A549 (cell line): ENCODE results near the gene PDZD4. TPM values are rescaled to one million over a fixed set of nuclear protein-coding genes. Genes with fewer than 3 reads are reported as not detected.

ENCODE experiments used
- ATAC-seq, 2 experiments: fragments of 200-7000 bp in 1 of 2; fragments of >200 bp in 1 of 2; cut with Nextera tagmentation in 1 of 2; cut with Tn5 transposase in 1 of 2; 3 replicates each; pipeline versions ENCODE4 v1.8.0 to v1.9.1; 2018 to 2020; ENCODE audit warnings: mild to moderate bottlenecking in 1 of 2, moderate library complexity in 1 of 2
- CTCF ChIA-PET: fragments of 300-600 bp; sonication (Branson Sonifier 250); formaldehyde crosslinking; extraction: SDS; loops from one replicate; lab custom pipeline; 2021; ENCODE audit warnings: antibody characterized with exemption, inconsistent platforms; lab: Yijun Ruan, JAX
- POLR2A ChIA-PET: fragments of 350-600 bp; formaldehyde crosslinking; extraction: SDS; loops from one replicate; lab custom pipeline; 2021; ENCODE audit warnings: antibody characterized with exemption, inconsistent platforms; lab: Yijun Ruan, JAX
- DNase-seq, 2 experiments: peaks; one replicate each; pipeline versions ENCODE4 v3.0.0 to v3.0.0-alpha.2; 2011 to 2016; ENCODE audit warnings: low read depth in 1 of 2, low spot score in 1 of 2
- FAIRE-seq: peaks from 2 replicates; lab custom pipeline; 2011; peaks lifted over from hg19 to GRCh38; lab: Jason Lieb, UNC
- H3K27ac ChIP-seq, 2 experiments: fragments of >200 bp; sonication (Bioruptor Twin); formaldehyde crosslinking; 3 replicates each; pipeline ENCODE4 v1.5.1; 2016 to 2017
- H3K4me1 ChIP-seq: fragments of >200 bp; sonication (Bioruptor Twin); formaldehyde crosslinking; 3 replicates; pipeline ENCODE4 v1.6.1; 2016
- H3K4me2 ChIP-seq: fragments of >200 bp; sonication (Bioruptor Twin); formaldehyde crosslinking; 3 replicates; pipeline ENCODE4 v1.6.1; 2016
- H3K4me3 ChIP-seq: fragments of >200 bp; sonication (Bioruptor Twin); formaldehyde crosslinking; 3 replicates; pipeline ENCODE4 v1.5.1; 2016
- H3K9me3 ChIP-seq: fragments of >200 bp; sonication (Bioruptor Twin); formaldehyde crosslinking; 3 replicates; pipeline ENCODE4 v1.6.1; 2016
- BCL3 ChIP-seq: fragments of >200 bp; sonication (Bioruptor Twin); formaldehyde crosslinking; IDR thresholded peaks from 3 replicates; pipeline ENCODE4 v1.6.1; 2016
- CEBPB ChIP-seq, 2 experiments: fragments of >200 bp in 1 of 2; sonication (Bioruptor Twin) in 1 of 2; formaldehyde crosslinking in 1 of 2; IDR thresholded peaks; 2 replicates each; pipeline ENCODE4 v1.6.1; 2012 to 2016
- CHD4 ChIP-seq: fragments of 200-600 bp; sonication (generic); IDR thresholded peaks from 2 replicates; pipeline ENCODE4 v1.6.1; 2016; ENCODE audit warnings: antibody characterized with exemption, mild to moderate bottlenecking, borderline replicate concordance
- E2F6 ChIP-seq: IDR thresholded peaks from 2 replicates; pipeline ENCODE4 v1.6.1; 2012; ENCODE audit warnings: low read depth, borderline replicate concordance
- EP300 ChIP-seq, 2 experiments: fragments of >200 bp; sonication (Bioruptor Twin); formaldehyde crosslinking; IDR thresholded peaks; 2 replicates in 1 of 2; 3 replicates in 1 of 2; pipeline ENCODE4 v1.6.1; 2016 to 2017
- FOSL2 ChIP-seq, 2 experiments: fragments of 450-650 bp in 1 of 2; fragments of >200 bp in 1 of 2; sonication (Bioruptor Twin) in 1 of 2; formaldehyde crosslinking; IDR thresholded peaks; 2 replicates each; pipeline versions ENCODE4 v1.5.0 to v1.6.1; 2016 to 2020; ENCODE audit warnings: mild to moderate bottlenecking in 1 of 2, moderate library complexity in 1 of 2
- HDAC2 ChIP-seq: fragments of 200-600 bp; sonication (generic); IDR thresholded peaks from 2 replicates; pipeline ENCODE4 v1.6.1; 2016
- HOXA7 ChIP-seq: fragments of 250-450 bp; sonication (Bioruptor Pico); IDR thresholded peaks from 2 replicates; pipeline ENCODE4 v1.5.0; 2020; ENCODE audit warnings: mild to moderate bottlenecking, moderate library complexity
- HOXB13 ChIP-seq: fragments of 250-450 bp; sonication (Bioruptor Pico); IDR thresholded peaks from 2 replicates; pipeline ENCODE4 v1.5.0; 2020; ENCODE audit warnings: low read depth, mild to moderate bottlenecking, moderate library complexity
- JUNB ChIP-seq: fragments of >200 bp; sonication (Bioruptor Twin); formaldehyde crosslinking; IDR thresholded peaks from 2 replicates; pipeline ENCODE4 v1.6.1; 2016
- KDM5A ChIP-seq: fragments of 200-600 bp; sonication (generic); IDR thresholded peaks from 2 replicates; pipeline ENCODE4 v1.6.1; 2016; ENCODE audit warnings: antibody characterized with exemption, mild to moderate bottlenecking
- MAFK ChIP-seq: fragments of 450-650 bp; IDR thresholded peaks from 2 replicates; pipeline ENCODE4 v1.6.1; 2014; ENCODE audit not compliant: partially characterized antibody
- NFE2L2 ChIP-seq: fragments of 150-350 bp; conservative IDR thresholded peaks from 2 replicates; pipeline ENCODE4 v1.6.1; 2014; ENCODE audit warnings: low read length
- POLR2A ChIP-seq: IDR thresholded peaks from 2 replicates; pipeline ENCODE4 v1.6.1; 2012; ENCODE audit warnings: mild to moderate bottlenecking, low read length
- POLR2AphosphoS2 ChIP-seq: conservative IDR thresholded peaks from 2 replicates; pipeline ENCODE4 v1.6.1; 2012; ENCODE audit warnings: low read length, improper control_type of control experiment, inconsistent platforms
- RCOR1 ChIP-seq: fragments of 150-350 bp; IDR thresholded peaks from 2 replicates; pipeline ENCODE4 v1.6.1; 2014; ENCODE audit warnings: antibody characterized with exemption, low read length, low read depth
- RFX5 ChIP-seq: fragments of 450-650 bp; IDR thresholded peaks from 2 replicates; pipeline ENCODE4 v1.7.1; 2014; ENCODE audit warnings: antibody characterized with exemption, mild to moderate bottlenecking, moderate library complexity
- SREBF2 ChIP-seq: fragments of 450-650 bp; IDR thresholded peaks from 2 replicates; pipeline ENCODE4 v1.6.1; 2014; ENCODE audit warnings: mild to moderate bottlenecking, moderate library complexity
- TFCP2L1 ChIP-seq: fragments of 250-450 bp; sonication (Bioruptor Pico); IDR thresholded peaks from 2 replicates; pipeline ENCODE4 v1.5.0; 2021; ENCODE audit warnings: mild to moderate bottlenecking
- TP53 ChIP-seq: fragments of 250-450 bp; sonication (Bioruptor Pico); IDR thresholded peaks from 2 replicates; pipeline ENCODE4 v1.5.0; 2021; ENCODE audit warnings: mild to moderate bottlenecking, moderate library complexity
- ZNF302 ChIP-seq: fragments of 250-450 bp; sonication (Bioruptor Pico); IDR thresholded peaks from 2 replicates; pipeline ENCODE4 v1.9.0; 2021; ENCODE audit warnings: inconsistent platforms, mild to moderate bottlenecking, moderate library complexity
- WGBS: methylation state at CpG from one replicate; pipeline ENCODE4 v1.1.6; 2017; ENCODE audit errors: missing lambda C conversion rate; 5-methylcytosine and 5-hydroxymethylcytosine counted together
- polyA plus RNA-seq, 4 experiments: library from polyadenylated mRNA; depleted of rRNA in 3 of 4; stranded (reverse); fragments of >200 nt; fragmentation: RNase III in 1 of 4; extraction: RNeasy Plus Mini Kit Qiagen cat#74134 plus additional on column Dnase treatment in 1 of 4; gene quantifications; 2 replicates in 3 of 4; 3 replicates in 1 of 4; pipeline ENCODE4 v1.2.3, GENCODE V29; 2011 to 2017
- TF ChIP-seq, protein P1 (sequence below): fragments of >200 bp; sonication (Bioruptor Twin); formaldehyde crosslinking; IDR thresholded peaks from 3 replicates; pipeline ENCODE4 v1.5.1; 2016
- TF ChIP-seq, protein P2 (sequence below): IDR thresholded peaks from 2 replicates; pipeline ENCODE4 v1.6.1; 2012
- TF ChIP-seq, protein P3 (sequence below): fragments of 250-450 bp; sonication (Bioruptor Pico); IDR thresholded peaks from 2 replicates; pipeline ENCODE4 v1.5.0; 2021; ENCODE audit warnings: mild to moderate bottlenecking, moderate library complexity, borderline replicate concordance

The PDZD4 gene
- polyA plus RNA-seq, 2 of the 4 experiments (the other 2 are of a cell fraction) = 1.2 to 3.0 TPM

- no peak for TF ChIP-seq E2F6
These were observed 27.1 kb upstream of the PDZD4 start (continued) for GRCh38 chrX:153857348-153857903.

GRCh38 chrX:153854702-153855101 lies 24.4 kb upstream of the PDZD4 start:
- Histone ChIP-seq H3K4me3 (no peak overlapping the region), H3K4me1 (no peaks in the 10 kb centered on the region), H3K4me2 (no peak overlapping the region), H3K9me3 (no peaks in the 10 kb centered on the region), H3K27ac (no peak overlapping the region)
- CTCF ChIA-PET = no interaction called here
- FAIRE-seq = no peak
- no peak for DNase-seq
- no peak for ATAC-seq
- WGBS = 36% methylated on average over 9 of the region's 9 CpGs
- POLR2A ChIA-PET = no interaction called here
- no peak for TF ChIP-seq KDM5A
- no peak for TF ChIP-seq HOXA7 (CRISPR knock-in tag)
- no peak for TF ChIP-seq POLR2AphosphoS2
- TF ChIP-seq TP53 (CRISPR knock-in tag) = no peak
- no peak for TF ChIP-seq RCOR1
- TF ChIP-seq, protein P1, sequence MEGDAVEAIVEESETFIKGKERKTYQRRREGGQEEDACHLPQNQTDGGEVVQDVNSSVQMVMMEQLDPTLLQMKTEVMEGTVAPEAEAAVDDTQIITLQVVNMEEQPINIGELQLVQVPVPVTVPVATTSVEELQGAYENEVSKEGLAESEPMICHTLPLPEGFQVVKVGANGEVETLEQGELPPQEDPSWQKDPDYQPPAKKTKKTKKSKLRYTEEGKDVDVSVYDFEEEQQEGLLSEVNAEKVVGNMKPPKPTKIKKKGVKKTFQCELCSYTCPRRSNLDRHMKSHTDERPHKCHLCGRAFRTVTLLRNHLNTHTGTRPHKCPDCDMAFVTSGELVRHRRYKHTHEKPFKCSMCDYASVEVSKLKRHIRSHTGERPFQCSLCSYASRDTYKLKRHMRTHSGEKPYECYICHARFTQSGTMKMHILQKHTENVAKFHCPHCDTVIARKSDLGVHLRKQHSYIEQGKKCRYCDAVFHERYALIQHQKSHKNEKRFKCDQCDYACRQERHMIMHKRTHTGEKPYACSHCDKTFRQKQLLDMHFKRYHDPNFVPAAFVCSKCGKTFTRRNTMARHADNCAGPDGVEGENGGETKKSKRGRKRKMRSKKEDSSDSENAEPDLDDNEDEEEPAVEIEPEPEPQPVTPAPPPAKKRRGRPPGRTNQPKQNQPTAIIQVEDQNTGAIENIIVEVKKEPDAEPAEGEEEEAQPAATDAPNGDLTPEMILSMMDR = no peak
- no peak for TF ChIP-seq RFX5
- no peak for TF ChIP-seq TFCP2L1 (CRISPR knock-in tag)
- no peak for TF ChIP-seq NFE2L2
- no peak for TF ChIP-seq FOSL2 (IDR thresholded peaks at IDR 0.05)
- TF ChIP-seq FOSL2 (CRISPR knock-in tag; IDR thresholded peaks at IDR 0.05) = no peak
- TF ChIP-seq POLR2A = no peak
- TF ChIP-seq HDAC2 = no peak
- TF ChIP-seq EP300 (IDR thresholded peaks at IDR 0.05) = no peak
- no peak for TF ChIP-seq BCL3
- TF ChIP-seq, protein P2, sequence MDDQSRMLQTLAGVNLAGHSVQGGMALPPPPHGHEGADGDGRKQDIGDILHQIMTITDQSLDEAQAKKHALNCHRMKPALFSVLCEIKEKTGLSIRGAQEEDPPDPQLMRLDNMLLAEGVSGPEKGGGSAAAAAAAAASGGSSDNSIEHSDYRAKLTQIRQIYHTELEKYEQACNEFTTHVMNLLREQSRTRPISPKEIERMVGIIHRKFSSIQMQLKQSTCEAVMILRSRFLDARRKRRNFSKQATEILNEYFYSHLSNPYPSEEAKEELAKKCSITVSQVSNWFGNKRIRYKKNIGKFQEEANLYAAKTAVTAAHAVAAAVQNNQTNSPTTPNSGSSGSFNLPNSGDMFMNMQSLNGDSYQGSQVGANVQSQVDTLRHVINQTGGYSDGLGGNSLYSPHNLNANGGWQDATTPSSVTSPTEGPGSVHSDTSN = no peak
- TF ChIP-seq HOXB13 = no peak
- TF ChIP-seq, protein P3, sequence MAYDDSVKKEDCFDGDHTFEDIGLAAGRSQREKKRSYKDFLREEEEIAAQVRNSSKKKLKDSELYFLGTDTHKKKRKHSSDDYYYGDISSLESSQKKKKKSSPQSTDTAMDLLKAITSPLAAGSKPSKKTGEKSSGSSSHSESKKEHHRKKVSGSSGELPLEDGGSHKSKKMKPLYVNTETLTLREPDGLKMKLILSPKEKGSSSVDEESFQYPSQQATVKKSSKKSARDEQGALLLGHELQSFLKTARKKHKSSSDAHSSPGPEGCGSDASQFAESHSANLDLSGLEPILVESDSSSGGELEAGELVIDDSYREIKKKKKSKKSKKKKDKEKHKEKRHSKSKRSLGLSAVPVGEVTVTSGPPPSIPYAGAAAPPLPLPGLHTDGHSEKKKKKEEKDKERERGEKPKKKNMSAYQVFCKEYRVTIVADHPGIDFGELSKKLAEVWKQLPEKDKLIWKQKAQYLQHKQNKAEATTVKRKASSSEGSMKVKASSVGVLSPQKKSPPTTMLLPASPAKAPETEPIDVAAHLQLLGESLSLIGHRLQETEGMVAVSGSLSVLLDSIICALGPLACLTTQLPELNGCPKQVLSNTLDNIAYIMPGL (CRISPR knock-in tag) = no peak
- TF ChIP-seq E2F6 = no peak

GRCh38 chrX:153853902-153854267 lies 23.5 kb upstream of the PDZD4 start:
- no peak for FAIRE-seq
- Histone ChIP-seq H3K4me2 (no peak overlapping the region), H3K27ac (no peak overlapping the region), H3K9me3 (no peaks in the 10 kb centered on the region), H3K4me1 (no peaks in the 10 kb centered on the region), H3K4me3 (no peak overlapping the region)
- ATAC-seq = no peak
- 28% methylated on average over 3 of the region's 3 CpGs for WGBS
- ChIA-PET CTCF (interaction anchor here (0.6 to 1.0 kb wide), 3 partner anchors 10 to 69 kb away, joined by 3 read pairs; no protein-coding TSS in a partner anchor), POLR2A (no interaction called here)
- no peak for TF ChIP-seq EP300 (IDR thresholded peaks at IDR 0.05)
- TF ChIP-seq POLR2A = no peak
- no peak for TF ChIP-seq HOXB13
- no peak for TF ChIP-seq NFE2L2
- TF ChIP-seq SREBF2 = no peak
- no peak for TF ChIP-seq MAFK
- no peak for TF ChIP-seq RFX5
- TF ChIP-seq RCOR1 = no peak
- TF ChIP-seq CEBPB (IDR thresholded peaks at IDR 0.05) = no peak
- TF ChIP-seq JUNB = no peak
- TF ChIP-seq ZNF302 (CRISPR knock-in tag) = no peak
- no peak for TF ChIP-seq POLR2AphosphoS2
- TF ChIP-seq CHD4 = no peak
- TF ChIP-seq, protein P3 (CRISPR knock-in tag) = no peak
- no peak for DNase-seq
